SK-N-SH treated with all-trans-retinoic acid at 6 μM for 48 hours (cell line): ENCODE results near the gene KIN.

Experiments
- CSDC2 ChIP-seq: fragments of 250-450 bp; sonication (Bioruptor Pico); IDR thresholded peaks from 2 replicates; pipeline ENCODE4 v1.5.0; 2020; ENCODE audit warnings: mild to moderate bottlenecking, moderate library complexity
- POU6F1 ChIP-seq: fragments of 250-450 bp; sonication (Bioruptor Pico); IDR thresholded peaks from 2 replicates; pipeline ENCODE4 v1.8.0; 2021; ENCODE audit warnings: low read depth, mild to moderate bottlenecking, moderate library complexity, borderline replicate concordance
- RARB ChIP-seq: fragments of 250-450 bp; sonication (Bioruptor Pico); IDR thresholded peaks from 2 replicates; pipeline ENCODE4 v1.8.0; 2021; ENCODE audit warnings: mild to moderate bottlenecking, moderate library complexity
- SNAI2 ChIP-seq: fragments of 250-450 bp; sonication (Bioruptor Pico); IDR thresholded peaks from 2 replicates; pipeline ENCODE4 v1.5.0; 2020; ENCODE audit warnings: mild to moderate bottlenecking, moderate library complexity
- TCF4 ChIP-seq: fragments of 250-450 bp; sonication (Bioruptor Pico); IDR thresholded peaks from 2 replicates; pipeline ENCODE4 v1.8.0; 2021; ENCODE audit warnings: mild to moderate bottlenecking, moderate library complexity, borderline replicate concordance
- ZFP3 ChIP-seq: fragments of 250-450 bp; sonication (Bioruptor Pico); IDR thresholded peaks from 2 replicates; pipeline ENCODE4 v1.5.0; 2020; ENCODE audit warnings: mild to moderate bottlenecking, moderate library complexity
- ZFP30 ChIP-seq: fragments of 450-650 bp; formaldehyde crosslinking; IDR thresholded peaks from 2 replicates; pipeline ENCODE4 v1.5.0; 2022; ENCODE audit warnings: mild to moderate bottlenecking, moderate library complexity

- TF ChIP-seq SNAI2 (CRISPR knock-in tag) (no peak), ZFP30 (CRISPR knock-in tag) (no peak), CSDC2 (no peak), TCF4 (CRISPR knock-in tag) (no peak), ZFP3 (CRISPR knock-in tag) (no peak), RARB (no peak), POU6F1 (CRISPR knock-in tag) (no peak)
Observed at GRCh38 chr10:7804741-7805140, 16.9 kb upstream of the KIN start.
